SK-N-SH (cell line): ENCODE results near the gene PKP1.

Experiments
- CTCF ChIP-seq: fragments of 200-600 bp; sonication (generic); IDR thresholded peaks from 2 replicates; pipeline ENCODE4 v1.6.1; 2017; ENCODE audit warnings: antibody characterized with exemption, mild to moderate bottlenecking, moderate library complexity
- FOXM1 ChIP-seq: IDR thresholded peaks from 2 replicates; pipeline ENCODE4 v1.4.0; 2012; ENCODE audit warnings: low read depth, mild to moderate bottlenecking
- IRF3 ChIP-seq: fragments of 150-350 bp; IDR thresholded peaks from 2 replicates; pipeline ENCODE4 v1.6.1; 2016; ENCODE audit warnings: mild to moderate bottlenecking, low read depth, low read length
- POLR2AphosphoS5 ChIP-seq: IDR thresholded peaks from 2 replicates; pipeline ENCODE4 v1.6.1; 2012; ENCODE audit warnings: low read depth, low read length
- RFX5 ChIP-seq: IDR thresholded peaks from 2 replicates; pipeline ENCODE4 v1.6.1; 2012; ENCODE audit warnings: mild to moderate bottlenecking, improper control_type of control experiment, low read length
- TAF1 ChIP-seq: IDR thresholded peaks from 2 replicates; pipeline ENCODE4 v1.6.1; 2012; ENCODE audit warnings: low read depth, mild to moderate bottlenecking, low read length, moderate library complexity, borderline replicate concordance
- TCF12 ChIP-seq: IDR thresholded peaks from 2 replicates; pipeline ENCODE4 v1.4.0; 2012
- TF ChIP-seq, protein P1 (sequence below): IDR thresholded peaks from 2 replicates; pipeline ENCODE4 v1.4.0; 2012; ENCODE audit warnings: low read depth, borderline replicate concordance

- TF ChIP-seq FOXM1 (no peak), POLR2AphosphoS5 (no peak), TCF12 (no peak), CTCF (no peak), TAF1 (no peak), RFX5 (no peak), IRF3 (no peak)
- TF ChIP-seq, protein P1, sequence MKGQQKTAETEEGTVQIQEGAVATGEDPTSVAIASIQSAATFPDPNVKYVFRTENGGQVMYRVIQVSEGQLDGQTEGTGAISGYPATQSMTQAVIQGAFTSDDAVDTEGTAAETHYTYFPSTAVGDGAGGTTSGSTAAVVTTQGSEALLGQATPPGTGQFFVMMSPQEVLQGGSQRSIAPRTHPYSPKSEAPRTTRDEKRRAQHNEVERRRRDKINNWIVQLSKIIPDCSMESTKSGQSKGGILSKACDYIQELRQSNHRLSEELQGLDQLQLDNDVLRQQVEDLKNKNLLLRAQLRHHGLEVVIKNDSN = no peak
Measured at GRCh38 chr1:201381130-201381529, 97.8 kb downstream of the PKP1 start.
